Heart left ventricle (tissue), 13 donors: ENCODE results near the gene LRP1.

Experiments used
- CTCF ChIP-seq, 12 donors: fragments of 200-600 bp; sonication (generic) in 4 of 12; IDR thresholded peaks; one replicate each; pipeline versions ENCODE4 v1.5.0 to v1.8.0; 2018 to 2022; ENCODE audit warnings: antibody characterized with exemption in 12 of 12, mild to moderate bottlenecking in 5 of 12
- POLR2A ChIP-seq, 2 donors: fragments of 450-650 bp; IDR thresholded peaks; one replicate each; pipeline ENCODE4 v1.6.1; 2017; ENCODE audit warnings: antibody characterized with exemption in 2 of 2, mild to moderate bottlenecking in 2 of 2, moderate library complexity in 2 of 2
- donor health status: ischemic (EF 13 %, LVEDD 7.1; RV severe dilation, severe dysfunction).
- donor health status: DM: no; HTN: yes; CAD: no.
- donor health status: DM: no; HTN: no; CAD: no.
- donor health status: ischemic (EF 25% LVEDD 6.9; RV normal size, moderate dysfunction).
- donor health status: ischemic (EF 25% LVEDD 5.7; RV mildly dilated, moderate dysfunction).
- donor health status: ischemic (EF 35%, LVEDD 5.7; RV mildly dilated, moderate dysfunction).
- donor health status: nonischemic (EF 11% LVEDD 7.7; RV severe dilation, severe dysfunction).
- donor health status: DM: yes; HTN: yes; CAD: no.
- donor health status: PGD.
- donor health status: ischemic (EF 29% LVEDD 5.4; RV normal size, mild dysfunction).
- donor health status: nonischemic (EF 23%, LVEDD 6.1; RV moderate dilation, normal function).

GRCh38 chr12:57146092-57146491, 17.8 kb downstream of the LRP1 start:
- TF ChIP-seq CTCF (IDR thresholded peaks at IDR 0.05), result no peak
- no peak for TF ChIP-seq POLR2A (IDR thresholded peaks at IDR 0.05)
